HEK293T (cell line): Measurements from ENCODE around the gene ABHD14A.
"Not testable (repeated sequence)": the region's sequence is repeated elsewhere in the genome, so short reads cannot be mapped to it uniquely, and the experiment has no call there.

ENCODE experiments used
- CTCF ChIA-PET: fragments of 350-600 bp; formaldehyde crosslinking; extraction: SDS; loops from one replicate; lab custom pipeline; 2021; ENCODE audit warnings: antibody characterized with exemption, inconsistent platforms; lab: Yijun Ruan, JAX
- POLR2A ChIA-PET: fragments of 350-600 bp; formaldehyde crosslinking; extraction: SDS; loops from one replicate; lab custom pipeline; 2020; ENCODE audit warnings: antibody characterized with exemption, inconsistent platforms; lab: Yijun Ruan, JAX
- DNase-seq: peaks from one replicate; pipeline ENCODE4 v3.0.0; 2012; ENCODE audit warnings: mixed read lengths; ENCODE audit errors: extremely low spot score
- ARNT ChIP-seq: fragments of 450-650 bp; IDR thresholded peaks from 2 replicates; pipeline ENCODE4 v1.6.1; 2017; ENCODE audit warnings: mild to moderate bottlenecking
- BHLHE40 ChIP-seq: fragments of 450-650 bp; IDR thresholded peaks from 2 replicates; pipeline ENCODE4 v1.6.1; 2016; ENCODE audit warnings: mild to moderate bottlenecking, moderate library complexity, borderline replicate concordance
- CTBP1 ChIP-seq: fragments of 450-650 bp; IDR thresholded peaks from 2 replicates; pipeline ENCODE4 v1.6.1; 2016; ENCODE audit warnings: borderline replicate concordance
- ELF4 ChIP-seq: fragments of 450-650 bp; IDR thresholded peaks from 2 replicates; pipeline ENCODE4 v1.6.1; 2017; ENCODE audit warnings: antibody characterized with exemption
- FOXA1 ChIP-seq: fragments of 450-650 bp; IDR thresholded peaks from 2 replicates; pipeline ENCODE4 v1.6.1; 2016; ENCODE audit warnings: mild to moderate bottlenecking
- FOXK2 ChIP-seq: fragments of 450-650 bp; IDR thresholded peaks from 2 replicates; pipeline ENCODE4 v1.6.1; 2016; ENCODE audit warnings: mild to moderate bottlenecking
- FOXM1 ChIP-seq: fragments of 450-650 bp; IDR thresholded peaks from 2 replicates; pipeline ENCODE4 v1.6.1; 2017; ENCODE audit warnings: mild to moderate bottlenecking, borderline replicate concordance
- HDGF ChIP-seq: fragments of 450-650 bp; IDR thresholded peaks from 2 replicates; pipeline ENCODE4 v1.6.1; 2017; ENCODE audit warnings: antibody characterized with exemption, borderline replicate concordance
- L3MBTL2 ChIP-seq: fragments of 450-650 bp; conservative IDR thresholded peaks from 2 replicates; pipeline ENCODE4 v1.6.1; 2016; ENCODE audit warnings: mild to moderate bottlenecking
- LEF1 ChIP-seq: fragments of 450-650 bp; IDR thresholded peaks from 2 replicates; pipeline ENCODE4 v1.6.1; 2017; ENCODE audit warnings: mild to moderate bottlenecking, borderline replicate concordance
- NFRKB ChIP-seq: fragments of 450-650 bp; IDR thresholded peaks from 2 replicates; pipeline ENCODE4 v1.6.1; 2016; ENCODE audit warnings: mild to moderate bottlenecking, moderate library complexity
- SP1 ChIP-seq: fragments of 450-650 bp; IDR thresholded peaks from 2 replicates; pipeline ENCODE4 v1.6.1; 2017
- SUZ12 ChIP-seq: fragments of 450-650 bp; IDR thresholded peaks from 2 replicates; pipeline ENCODE4 v1.6.1; 2016; ENCODE audit warnings: mild to moderate bottlenecking
- TARDBP ChIP-seq: fragments of 450-650 bp; IDR thresholded peaks from 2 replicates; pipeline ENCODE4 v1.6.1; 2016
- ZNF384 ChIP-seq: fragments of 450-650 bp; IDR thresholded peaks from 2 replicates; pipeline ENCODE4 v1.6.1; 2016
- TF ChIP-seq, protein P1 (sequence below): fragments of 450-650 bp; IDR thresholded peaks from 2 replicates; pipeline ENCODE4 v1.6.1; 2016

ABHD14A gene

DNA sequence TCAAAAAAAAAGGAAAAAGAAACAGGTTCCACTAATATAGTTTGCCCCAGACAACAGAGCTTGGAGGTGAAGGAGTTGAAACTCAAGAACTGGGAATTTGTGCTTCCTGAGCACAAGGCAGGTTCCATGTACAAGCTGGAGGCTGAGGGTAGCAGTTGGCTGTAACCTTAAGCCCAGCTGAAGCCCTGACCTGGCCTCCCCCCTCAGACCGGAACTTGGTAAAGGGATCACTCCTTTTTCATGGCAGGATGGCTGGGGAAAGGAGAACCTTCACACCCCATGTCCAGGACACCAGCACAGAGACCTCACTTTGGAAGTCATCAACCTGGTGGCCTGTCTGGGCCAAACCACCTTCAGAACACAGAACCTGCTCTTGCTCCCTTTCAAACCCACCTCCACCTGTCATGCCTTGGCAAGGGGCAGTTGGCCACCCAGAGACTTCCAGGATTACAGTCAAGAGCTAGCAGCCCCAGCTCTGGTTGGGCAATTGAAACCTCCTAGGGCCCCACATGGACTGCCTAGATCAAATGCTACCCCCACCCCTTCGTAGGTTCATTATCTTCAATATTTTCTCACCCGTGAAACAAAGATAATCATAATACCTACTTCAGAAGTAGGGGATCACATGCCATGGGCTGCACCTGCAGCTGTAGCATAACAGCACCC lies 17.3 kb downstream of the ABHD14A start:
- ChIA-PET CTCF (interaction anchor here (0.9 to 1.3 kb wide), 2 partner anchors 12 to 18 kb away, joined by 5 read pairs; partner anchors contain the start of gene ABHD14B), POLR2A (interaction anchor here (0.8 to 6.4 kb wide), 13 partner anchors 9 to 198 kb away, joined by 3 to 88 read pairs (median 5); partner anchors contain the start of genes ABHD14A, ABHD14B, ACY1 and PARP3)
- no peak for DNase-seq
- TF ChIP-seq LEF1 = no peak
- no peak for TF ChIP-seq TARDBP
- TF ChIP-seq ARNT = no peak
- no peak for TF ChIP-seq FOXK2
- TF ChIP-seq BHLHE40 = no peak; the same call in 1 of the 2 replicates
- no peak for TF ChIP-seq SP1
- TF ChIP-seq ELF4 = no peak; the same call in 1 of the 2 replicates
- no peak for TF ChIP-seq FOXM1
- no peak for TF ChIP-seq HDGF

GRCh38 chr3:51993657-51994056 lies 18.8 kb downstream of the ABHD14A start:
- CTCF ChIA-PET, DNase-seq: not testable (repeated sequence)
- POLR2A ChIA-PET = interaction anchor here (1.8 to 6.4 kb wide), 3 partner anchors 11 to 19 kb away, joined by 5 to 88 read pairs (median 17); partner anchors contain the start of genes ABHD14A, ABHD14B and ACY1

DNA sequence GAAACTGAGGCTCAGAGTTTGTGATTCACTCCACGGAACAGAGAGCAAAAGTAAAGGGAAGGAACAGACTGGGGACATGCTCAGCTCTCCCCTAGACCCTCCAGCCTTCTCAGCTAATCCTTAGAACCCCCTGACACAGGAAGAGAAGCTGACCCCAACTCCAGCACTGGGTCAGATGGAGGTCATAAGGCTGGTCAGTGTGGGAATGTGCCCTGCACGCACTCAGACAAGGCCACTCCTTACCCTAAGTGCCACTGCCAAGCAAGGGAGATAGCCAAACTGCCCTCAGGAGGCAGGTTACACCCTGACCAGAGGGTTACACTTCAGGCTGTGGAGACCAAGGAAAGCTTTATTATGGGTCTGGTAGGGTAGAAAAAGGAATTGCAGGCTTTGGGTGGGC lies 19.7 kb downstream of the ABHD14A start:
- ChIA-PET CTCF (no interaction called here), POLR2A (interaction anchor here (1.0 to 6.4 kb wide), 7 partner anchors 8 to 66 kb away, joined by 3 to 88 read pairs (median 10); partner anchors contain the start of genes ABHD14B and ACY1)
- TF ChIP-seq, protein P1, sequence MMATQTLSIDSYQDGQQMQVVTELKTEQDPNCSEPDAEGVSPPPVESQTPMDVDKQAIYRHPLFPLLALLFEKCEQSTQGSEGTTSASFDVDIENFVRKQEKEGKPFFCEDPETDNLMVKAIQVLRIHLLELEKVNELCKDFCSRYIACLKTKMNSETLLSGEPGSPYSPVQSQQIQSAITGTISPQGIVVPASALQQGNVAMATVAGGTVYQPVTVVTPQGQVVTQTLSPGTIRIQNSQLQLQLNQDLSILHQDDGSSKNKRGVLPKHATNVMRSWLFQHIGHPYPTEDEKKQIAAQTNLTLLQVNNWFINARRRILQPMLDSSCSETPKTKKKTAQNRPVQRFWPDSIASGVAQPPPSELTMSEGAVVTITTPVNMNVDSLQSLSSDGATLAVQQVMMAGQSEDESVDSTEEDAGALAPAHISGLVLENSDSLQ = no peak
- TF ChIP-seq CTBP1 (no peak), HDGF (0 out of 2 replicates have a peak, but pooled peaks have one; percentile 39), SUZ12 (no peak)
- DNase-seq = no peak

GRCh38 chr3:51995346-51996163 lies 20.7 kb downstream of the ABHD14A start, which contains the start of gene RPL29:
RPL29 (minus strand) TSS chr3:51995895; CDS start chr3:51995461, 434 bp downstream.
- POLR2A ChIA-PET = interaction anchor here (0.6 to 6.4 kb wide), 32 partner anchors 8 to 167 kb away, joined by 3 to 88 read pairs (median 4); partner anchors contain the start of genes ABHD14B, ACY1, DUSP7 and PARP3
- CTCF ChIA-PET = interaction anchor here (0.7 to 1.0 kb wide), 2 partner anchors 9 to 10 kb away, joined by 3 to 5 read pairs; no protein-coding TSS in a partner anchor
- TF ChIP-seq ELF4 (peak; percentile 98), NFRKB (no peak; the same call in 1 of the 2 replicates), CTBP1 (peak; percentile 85), SUZ12 (no peak), L3MBTL2 (peak; percentile 49; the same call in 1 of the 2 replicates), LEF1 (no peak), TARDBP (no peak), FOXK2 (no peak), ZNF384 (no peak), SP1 (no peak), BHLHE40 (no peak), HDGF (no peak), ARNT (no peak), FOXA1 (no peak), FOXM1 (no peak)
- TF ChIP-seq, protein P1 = peak; percentile 71
- peak; percentile 90 for DNase-seq

- DNase-seq = no peak
- ChIA-PET CTCF (no interaction called here), POLR2A (interaction anchor here (1.4 kb wide), 1 partner anchor 32 kb away, joined by 3 read pairs; no protein-coding TSS in a partner anchor)
- TF ChIP-seq BHLHE40 = no peak
- no peak for TF ChIP-seq FOXK2
- TF ChIP-seq ZNF384 = no peak
- TF ChIP-seq LEF1 = no peak
These were observed 22.3 kb downstream of the ABHD14A start for GRCh38 chr3:51997172-51997571.

GRCh38 chr3:51997935-51998596 lies 23.2 kb downstream of the ABHD14A start:
- POLR2A ChIA-PET = interaction anchor here (1.2 to 1.6 kb wide), 5 partner anchors 16 to 156 kb away, joined by 3 to 5 read pairs (median 3); partner anchors contain the start of genes ABHD14B, PARP3, POC1A and RRP9
- CTCF ChIA-PET = interaction anchor here (0.7 to 1.6 kb wide), 2 partner anchors 8 to 56 kb away, joined by 4 to 5 read pairs; partner anchors contain the start of genes PARP3 and RRP9
- TF ChIP-seq FOXA1 (no peak), TARDBP (no peak), FOXM1 (no peak)
- TF ChIP-seq, protein P1 = peak; percentile 22; the same call in 1 of the 2 replicates
- DNase-seq = no peak
